K562 (cell line): ENCODE data around the gene RALB.

ENCODE experiments used
- CBX8 ChIP-seq: fragments of 200-600 bp; sonication (generic); IDR thresholded peaks from 2 replicates; pipeline ENCODE4 v1.6.1; 2012; ENCODE audit warnings: borderline replicate concordance, mixed run types, low read depth, mild to moderate bottlenecking, moderate library complexity, mixed read lengths, low read length, control low read depth, inconsistent platforms; ENCODE audit not compliant: poor library complexity, severe bottlenecking; ENCODE audit errors: extremely low read depth
- ERF ChIP-seq: fragments of 450-650 bp; formaldehyde crosslinking; IDR thresholded peaks from 2 replicates; pipeline ENCODE4 v1.4.0; 2020; ENCODE audit warnings: mild to moderate bottlenecking, mixed read lengths
- TGIF2 ChIP-seq: sonication (generic); formaldehyde crosslinking; IDR thresholded peaks from 2 replicates; pipeline ENCODE4 v1.8.1; 2022; ENCODE audit warnings: mild to moderate bottlenecking, missing genetic modification reagents, moderate library complexity
- TF ChIP-seq, protein P1 (sequence below), 3 experiments: IDR thresholded peaks in 2 of 3; conservative IDR thresholded peaks in 1 of 3; 2 replicates each; pipeline ENCODE4 v1.5.1; 2011 to 2012; ENCODE audit warnings: low read length in 3 of 3, mild to moderate bottlenecking in 3 of 3, control low read depth in 2 of 3, improper control_type of control experiment in 1 of 3, inconsistent platforms in 1 of 3, low read depth in 1 of 3, mixed read lengths in 1 of 3, moderate library complexity in 1 of 3; ENCODE audit not compliant: insufficient read depth in 2 of 3

DNA sequence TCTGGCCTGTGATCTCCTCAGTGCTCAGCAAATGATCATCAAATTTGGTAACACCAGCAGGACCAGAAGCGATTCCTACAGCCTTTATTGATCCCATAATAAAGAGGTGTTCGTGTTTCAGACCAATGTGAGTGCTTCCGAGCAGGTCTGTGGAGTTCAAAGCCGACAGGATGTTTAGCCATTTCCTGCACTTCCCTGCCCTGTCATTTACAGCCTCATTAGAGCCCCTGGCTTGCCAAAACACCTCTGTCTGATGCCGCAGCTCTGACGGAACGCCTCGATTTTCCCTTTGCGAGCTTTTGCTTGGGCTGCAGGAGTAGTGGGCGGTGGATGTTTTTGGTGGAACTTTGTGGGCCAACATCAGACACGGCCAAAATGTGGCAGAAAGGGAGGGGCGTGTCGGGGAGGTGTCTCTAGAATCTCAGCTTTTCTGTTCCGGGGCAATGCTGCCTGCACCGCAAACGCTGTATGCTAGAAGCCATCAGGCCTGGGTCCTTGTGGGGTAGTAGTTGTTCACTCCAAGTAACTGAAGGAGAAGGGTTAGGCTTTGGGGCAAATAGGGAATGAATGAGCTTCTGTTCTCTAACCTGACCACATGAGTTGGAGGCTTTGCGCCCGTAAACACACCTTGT, 67.2 kb downstream of the RALB start:
- no peak for TF ChIP-seq TGIF2 (CRISPR knock-in tag)
- no peak for TF ChIP-seq ERF
- TF ChIP-seq CBX8, result no peak
- TF ChIP-seq, protein P1, sequence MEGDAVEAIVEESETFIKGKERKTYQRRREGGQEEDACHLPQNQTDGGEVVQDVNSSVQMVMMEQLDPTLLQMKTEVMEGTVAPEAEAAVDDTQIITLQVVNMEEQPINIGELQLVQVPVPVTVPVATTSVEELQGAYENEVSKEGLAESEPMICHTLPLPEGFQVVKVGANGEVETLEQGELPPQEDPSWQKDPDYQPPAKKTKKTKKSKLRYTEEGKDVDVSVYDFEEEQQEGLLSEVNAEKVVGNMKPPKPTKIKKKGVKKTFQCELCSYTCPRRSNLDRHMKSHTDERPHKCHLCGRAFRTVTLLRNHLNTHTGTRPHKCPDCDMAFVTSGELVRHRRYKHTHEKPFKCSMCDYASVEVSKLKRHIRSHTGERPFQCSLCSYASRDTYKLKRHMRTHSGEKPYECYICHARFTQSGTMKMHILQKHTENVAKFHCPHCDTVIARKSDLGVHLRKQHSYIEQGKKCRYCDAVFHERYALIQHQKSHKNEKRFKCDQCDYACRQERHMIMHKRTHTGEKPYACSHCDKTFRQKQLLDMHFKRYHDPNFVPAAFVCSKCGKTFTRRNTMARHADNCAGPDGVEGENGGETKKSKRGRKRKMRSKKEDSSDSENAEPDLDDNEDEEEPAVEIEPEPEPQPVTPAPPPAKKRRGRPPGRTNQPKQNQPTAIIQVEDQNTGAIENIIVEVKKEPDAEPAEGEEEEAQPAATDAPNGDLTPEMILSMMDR (IDR thresholded peaks at IDR 0.05 in 2 of 3, conservative IDR thresholded peaks at IDR 0.05 in 1 of 3; ENCODE audit: insufficient read depth in 2 of 3, low read depth in 1 of 3, low read length in 3 of 3), result no peak
